Lower lobe of right lung (tissue), 2 donors: ENCODE measurements around the gene LRRIQ4. TPM values are rescaled to one million over a fixed set of nuclear protein-coding genes. Genes with fewer than 3 reads are reported as not detected.

Experiments
- ATAC-seq, 2 donors: fragments of 200-7000 bp; cut with Tn5 transposase; one replicate each; pipeline ENCODE4 v1.9.1; 2020 to 2022; ENCODE audit warnings: mild to moderate bottlenecking in 2 of 2, moderate library complexity in 2 of 2
- DNase-seq: peaks from one replicate; pipeline ENCODE4 v3.0.0-alpha.2; 2020
- H3K27ac ChIP-seq: fragments of 200-600 bp; one replicate; pipeline ENCODE4 v1.8.0; 2022
- H3K27me3 ChIP-seq: fragments of 200-600 bp; one replicate; pipeline ENCODE4 v1.8.0; 2022; ENCODE audit warnings: low read depth
- H3K36me3 ChIP-seq: fragments of 200-600 bp; one replicate; pipeline ENCODE4 v1.8.0; 2022; ENCODE audit warnings: mild to moderate bottlenecking
- H3K4me1 ChIP-seq: fragments of 200-600 bp; one replicate; pipeline ENCODE4 v1.8.0; 2022
- H3K4me3 ChIP-seq: fragments of 200-600 bp; one replicate; pipeline ENCODE4 v1.8.0; 2022; ENCODE audit warnings: mild to moderate bottlenecking
- H3K9me3 ChIP-seq: fragments of 200-600 bp; one replicate; pipeline ENCODE4 v1.8.0; 2022
- intact Hi-C: fragments of 100-400 bp; cut with DNase I; formaldehyde crosslinking; loops from one replicate; pipeline ENCODE4 v1.11.0; 2022
- total RNA-seq: library from RNA; stranded (reverse); fragmentation: NEBNext Ultra II Directional; extraction: Animal tissue kit (Norgen Biotek cat#: 25700); gene quantifications from one replicate; pipeline ENCODE4 v1.2.1, GENCODE V29; 2021
- TF ChIP-seq, protein P1 (sequence below): fragments of 200-600 bp; IDR thresholded peaks from one replicate; pipeline ENCODE4 v1.8.0; 2022; ENCODE audit warnings: antibody characterized with exemption, mild to moderate bottlenecking
- donor health status: DM: no; HTN: yes; CAD: no; lungs with severe emphysema.

The LRRIQ4 gene
- total RNA-seq, 1 donor from 2014 or later = not detected

- peaks cover 98% of the 10 kb centered on the region for H3K36me3 ChIP-seq
- DNase-seq (no peak), ATAC-seq (no peak)
- H3K4me1 ChIP-seq = peaks cover 5% of the 10 kb centered on the region
- intact Hi-C loops = no loop called here
- H3K9me3 ChIP-seq = no peaks in the 10 kb centered on the region
- TF ChIP-seq, protein P1, sequence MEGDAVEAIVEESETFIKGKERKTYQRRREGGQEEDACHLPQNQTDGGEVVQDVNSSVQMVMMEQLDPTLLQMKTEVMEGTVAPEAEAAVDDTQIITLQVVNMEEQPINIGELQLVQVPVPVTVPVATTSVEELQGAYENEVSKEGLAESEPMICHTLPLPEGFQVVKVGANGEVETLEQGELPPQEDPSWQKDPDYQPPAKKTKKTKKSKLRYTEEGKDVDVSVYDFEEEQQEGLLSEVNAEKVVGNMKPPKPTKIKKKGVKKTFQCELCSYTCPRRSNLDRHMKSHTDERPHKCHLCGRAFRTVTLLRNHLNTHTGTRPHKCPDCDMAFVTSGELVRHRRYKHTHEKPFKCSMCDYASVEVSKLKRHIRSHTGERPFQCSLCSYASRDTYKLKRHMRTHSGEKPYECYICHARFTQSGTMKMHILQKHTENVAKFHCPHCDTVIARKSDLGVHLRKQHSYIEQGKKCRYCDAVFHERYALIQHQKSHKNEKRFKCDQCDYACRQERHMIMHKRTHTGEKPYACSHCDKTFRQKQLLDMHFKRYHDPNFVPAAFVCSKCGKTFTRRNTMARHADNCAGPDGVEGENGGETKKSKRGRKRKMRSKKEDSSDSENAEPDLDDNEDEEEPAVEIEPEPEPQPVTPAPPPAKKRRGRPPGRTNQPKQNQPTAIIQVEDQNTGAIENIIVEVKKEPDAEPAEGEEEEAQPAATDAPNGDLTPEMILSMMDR = no peak
- H3K27me3 ChIP-seq = no peaks in the 10 kb centered on the region
- H3K4me3 ChIP-seq = no peak overlapping the region
- no peak overlapping the region for H3K27ac ChIP-seq
Observed at GRCh38 chr3:169780742-169781141, 31.9 kb upstream of the LRRIQ4 start.

DNA sequence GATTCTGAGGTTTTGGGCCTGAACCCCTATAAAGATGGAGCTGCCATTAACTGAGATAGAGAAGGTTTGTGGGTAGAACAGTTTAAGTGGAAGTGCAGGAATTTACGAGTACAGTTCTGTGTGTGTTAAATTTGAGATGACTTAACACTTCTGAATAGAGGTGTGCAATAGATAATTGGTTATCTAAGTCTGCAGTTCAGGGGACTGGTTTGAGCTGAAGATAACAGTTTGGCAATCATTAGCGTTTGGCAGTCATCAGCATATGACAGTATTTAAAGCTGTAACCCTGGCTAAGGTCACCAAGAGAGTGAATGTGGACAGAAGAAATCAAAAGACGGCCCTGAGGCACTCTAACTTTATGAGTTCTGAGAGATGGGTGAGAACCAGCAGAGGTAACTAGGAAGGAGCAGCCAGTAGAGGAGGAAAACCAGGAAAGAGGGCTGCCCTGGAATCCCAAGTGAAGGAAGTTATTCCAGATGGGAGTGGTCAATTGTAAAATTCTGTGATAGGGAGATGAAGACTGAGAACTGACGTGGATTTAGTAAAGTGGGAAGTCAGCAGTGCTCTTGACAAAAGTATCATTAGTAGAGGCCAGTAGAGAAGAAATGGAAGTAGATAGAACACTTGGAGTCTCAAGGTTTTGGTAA is 31.3 kb upstream of the LRRIQ4 start:
- Histone ChIP-seq H3K36me3 (peaks cover 99% of the 10 kb centered on the region), H3K9me3 (no peaks in the 10 kb centered on the region), H3K27ac (no peak overlapping the region), H3K4me3 (no peak overlapping the region), H3K27me3 (no peaks in the 10 kb centered on the region), H3K4me1 (no peaks in the 10 kb centered on the region)
- intact Hi-C loops = no loop called here
- TF ChIP-seq, protein P1 = no peak
- ATAC-seq (no peak), DNase-seq (no peak)

DNA sequence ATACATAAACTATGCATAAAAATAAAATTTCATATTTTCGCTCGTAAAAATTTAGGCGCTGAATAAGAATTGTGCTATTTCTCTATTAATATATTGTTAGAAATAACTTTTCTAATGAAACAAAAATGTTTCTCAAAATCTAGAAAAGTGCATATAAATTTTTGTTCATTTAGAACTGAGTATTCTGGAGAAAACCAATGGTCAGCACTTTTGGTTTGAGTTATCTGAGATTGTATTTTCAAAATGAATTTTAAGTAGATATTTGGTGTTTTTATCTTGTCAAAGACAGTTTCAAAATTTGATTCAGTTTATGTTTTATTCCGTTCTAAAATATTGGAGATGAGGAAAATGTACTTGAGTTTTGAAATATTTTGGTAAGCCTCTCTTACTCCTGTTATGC is 25.6 kb upstream of the LRRIQ4 start:
- no peak overlapping the region for H3K4me3 ChIP-seq
- H3K36me3 ChIP-seq = peaks cover 83% of the 10 kb centered on the region
- intact Hi-C loops = no loop called here
- ATAC-seq (no peak), DNase-seq (no peak)
- H3K27ac ChIP-seq = no peak overlapping the region
- H3K27me3 ChIP-seq = no peaks in the 10 kb centered on the region
- no peaks in the 10 kb centered on the region for H3K9me3 ChIP-seq
- H3K4me1 ChIP-seq = no peaks in the 10 kb centered on the region
- TF ChIP-seq, protein P1 = no peak

DNA sequence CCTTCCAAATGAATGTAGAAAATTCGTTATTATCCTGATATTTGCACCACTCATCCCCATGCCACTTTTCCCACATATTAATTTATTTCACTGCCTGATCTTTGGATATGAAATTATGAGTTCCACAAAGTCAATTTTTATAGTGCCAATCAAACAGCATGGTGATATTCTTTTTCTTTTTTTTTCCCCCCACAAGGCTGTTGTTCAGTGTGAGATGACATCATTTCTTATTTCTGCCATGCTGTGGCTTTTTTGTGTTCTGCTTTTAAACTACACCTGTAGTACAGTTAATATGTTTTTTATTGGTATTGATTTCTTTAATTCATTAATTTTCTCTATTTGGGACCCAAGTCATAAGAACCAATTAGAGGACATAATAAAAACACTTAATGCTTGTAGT is 24.9 kb upstream of the LRRIQ4 start:
- peaks cover 79% of the 10 kb centered on the region for H3K36me3 ChIP-seq
- H3K4me1 ChIP-seq = no peaks in the 10 kb centered on the region
- H3K9me3 ChIP-seq = no peaks in the 10 kb centered on the region
- H3K4me3 ChIP-seq = no peak overlapping the region
- no peak overlapping the region for H3K27ac ChIP-seq
- no peaks in the 10 kb centered on the region for H3K27me3 ChIP-seq
- ATAC-seq (no peak), DNase-seq (no peak)
- TF ChIP-seq, protein P1 = no peak
- intact Hi-C loops = no loop called here

GRCh38 chr3:169790219-169790618 is 22.5 kb upstream of the LRRIQ4 start:
- TF ChIP-seq, protein P1 = no peak
- H3K27me3 ChIP-seq = no peaks in the 10 kb centered on the region
- no peaks in the 10 kb centered on the region for H3K4me1 ChIP-seq
- no peaks in the 10 kb centered on the region for H3K9me3 ChIP-seq
- H3K4me3 ChIP-seq = no peak overlapping the region
- intact Hi-C loops = no loop called here
- ATAC-seq (no peak), DNase-seq (no peak)
- H3K27ac ChIP-seq = no peak overlapping the region
- H3K36me3 ChIP-seq = peaks cover 56% of the 10 kb centered on the region
